Right forelimb (tissue), 1 donor: Measurements from ENCODE around the gene ADAMTS17.
"Not testable (repeated sequence)": the region's sequence is repeated elsewhere in the genome, so short reads cannot be mapped to it uniquely, and the experiment has no call there.

Experiments used
- DNase-seq: peaks from one replicate; pipeline ENCODE4 v3.0.0-alpha.2; 2018

The ADAMTS17 gene

GRCh38 chr15:100341750-100342560 lies at the start of gene ADAMTS17:
TSS of gene ADAMTS17 (minus strand) at chr15:100341975. CDS start at chr15:100341899, 76 bp downstream.
- peak; percentile 96 for DNase-seq

GRCh38 chr15:100385300-100386050 lies 43.7 kb upstream of the ADAMTS17 start:
- DNase-seq, result no peak

GRCh38 chr15:100384108-100384410 lies 42.3 kb upstream of the ADAMTS17 start:
- no peak for DNase-seq

GRCh38 chr15:100383302-100384107 lies 41.7 kb upstream of the ADAMTS17 start:
- DNase-seq, result no peak

- no peak for DNase-seq
Measured at GRCh38 chr15:100373942-100374341, 32.2 kb upstream of the ADAMTS17 start.

- no peak for DNase-seq
Measured at GRCh38 chr15:100373120-100373896, 31.5 kb upstream of the ADAMTS17 start.

- peak; percentile 49 for DNase-seq
Measured at GRCh38 chr15:100372739-100373119, 31.0 kb upstream of the ADAMTS17 start.

GRCh38 chr15:100355342-100355741 lies 13.6 kb upstream of the ADAMTS17 start:
- DNase-seq, result no peak

GRCh38 chr15:100353449-100353848 lies 11.7 kb upstream of the ADAMTS17 start:
- no peak for DNase-seq

GRCh38 chr15:100350434-100351226 lies 8.9 kb upstream of the ADAMTS17 start:
- DNase-seq, result peak; percentile 37

GRCh38 chr15:100349696-100350433 lies 8.1 kb upstream of the ADAMTS17 start:
- DNase-seq, result peak; percentile 99

GRCh38 chr15:100349321-100349695 lies 7.5 kb upstream of the ADAMTS17 start:
- DNase-seq, result no peak

- no peak for DNase-seq
Measured at GRCh38 chr15:100348578-100348977, 6.8 kb upstream of the ADAMTS17 start.

GRCh38 chr15:100346866-100347512 lies 5.2 kb upstream of the ADAMTS17 start:
- no peak for DNase-seq

- no peak for DNase-seq
Measured at GRCh38 chr15:100345438-100345837, 3.7 kb upstream of the ADAMTS17 start.

GRCh38 chr15:100343251-100343650 lies 1.5 kb upstream of the ADAMTS17 start:
- no peak for DNase-seq

GRCh38 chr15:100341239-100341749 lies 481 bp downstream of the ADAMTS17 start:
- no peak for DNase-seq

GRCh38 chr15:100340721-100341238 lies 995 bp downstream of the ADAMTS17 start:
- no peak for DNase-seq

- no peak for DNase-seq
Measured at GRCh38 chr15:100339999-100340398, 1.8 kb downstream of the ADAMTS17 start.

- not testable (repeated sequence) for DNase-seq
Measured at GRCh38 chr15:100339451-100339850, 2.3 kb downstream of the ADAMTS17 start.
